Tongue (tissue), 2 donors: Measurements from ENCODE around the gene ATP8B4. TPM values are rescaled to one million over a fixed set of nuclear protein-coding genes. Genes with fewer than 3 reads are reported as not detected.
"Not testable (repeated sequence)": the region's sequence is repeated elsewhere in the genome, so short reads cannot be mapped to it uniquely, and the experiment has no call there.

Experiments used
- DNase-seq: peaks from one replicate; pipeline ENCODE4 v3.0.0-alpha.2; 2015
- total RNA-seq: library from RNA; depleted of rRNA; stranded (reverse); fragments of >200 nt; gene quantifications from one replicate; pipeline ENCODE4 v1.2.3, GENCODE V29; 2014

The ATP8B4 gene
- total RNA-seq, 1 donor from 2014 or later, result 10.5 TPM

DNA sequence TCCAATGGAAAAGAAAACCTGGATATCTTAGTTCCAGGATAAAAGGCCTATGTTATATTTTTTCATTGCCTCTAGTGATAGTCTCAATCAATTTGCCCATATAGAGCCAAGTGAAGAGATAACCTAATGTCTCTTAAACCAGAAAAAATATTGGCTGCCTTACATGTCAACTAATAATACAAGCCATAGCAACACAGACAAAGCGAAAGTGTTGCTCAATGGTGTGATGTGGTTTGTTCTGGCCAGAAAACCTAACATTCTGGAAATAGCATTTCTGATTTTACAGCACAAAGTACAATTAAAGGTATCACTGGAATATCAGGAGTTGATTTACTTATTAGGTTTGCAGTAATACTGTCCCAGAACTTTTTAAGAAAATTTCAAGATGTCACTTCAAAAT is 101.5 kb downstream of the ATP8B4 start:
- no peak for DNase-seq

GRCh38 chr15:50016951-50017350 is 102.1 kb downstream of the ATP8B4 start:
- no peak for DNase-seq

DNA sequence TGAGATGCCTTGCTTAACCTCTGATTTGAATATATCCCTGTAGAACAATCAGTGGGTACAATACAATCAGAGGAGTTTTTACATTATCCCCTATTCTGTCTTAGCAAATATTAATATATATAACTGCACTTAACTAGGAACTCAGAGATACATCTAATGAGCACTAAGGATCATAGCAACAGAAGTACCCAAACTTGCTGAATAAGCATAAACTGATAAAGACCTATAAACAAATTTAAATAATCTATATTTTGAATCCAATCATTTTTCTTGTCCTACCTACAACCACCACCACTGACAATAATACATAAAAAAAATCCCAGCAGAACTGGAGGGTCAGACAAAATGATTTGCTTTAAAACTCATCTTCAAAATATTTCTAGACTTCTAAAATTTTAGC is 106.2 kb downstream of the ATP8B4 start:
- no peak for DNase-seq

GRCh38 chr15:50009634-50010033 is 109.4 kb downstream of the ATP8B4 start:
- DNase-seq, result no peak

- DNase-seq, result peak; percentile 93
Observed at GRCh38 chr15:50003786-50004334, 115.2 kb downstream of the ATP8B4 start.

DNA sequence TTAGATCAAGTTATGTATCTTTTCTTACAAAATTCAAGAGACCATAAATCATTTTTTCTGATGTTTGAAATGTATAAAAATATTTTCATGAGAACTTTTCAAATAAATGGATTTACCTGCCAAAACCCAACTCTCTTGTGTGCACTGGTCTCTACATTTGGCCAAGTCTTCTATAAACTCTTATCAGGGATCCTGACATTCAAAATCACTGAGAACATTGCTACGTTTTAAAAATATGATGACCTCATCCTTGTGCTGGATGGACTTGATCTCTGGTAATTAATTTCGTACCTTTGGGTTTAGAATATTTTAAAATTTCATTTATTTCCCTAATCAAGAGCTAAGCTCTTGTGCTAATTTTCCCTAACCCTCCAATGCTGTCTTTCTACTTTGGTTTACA is 127.4 kb downstream of the ATP8B4 start:
- no peak for DNase-seq

DNA sequence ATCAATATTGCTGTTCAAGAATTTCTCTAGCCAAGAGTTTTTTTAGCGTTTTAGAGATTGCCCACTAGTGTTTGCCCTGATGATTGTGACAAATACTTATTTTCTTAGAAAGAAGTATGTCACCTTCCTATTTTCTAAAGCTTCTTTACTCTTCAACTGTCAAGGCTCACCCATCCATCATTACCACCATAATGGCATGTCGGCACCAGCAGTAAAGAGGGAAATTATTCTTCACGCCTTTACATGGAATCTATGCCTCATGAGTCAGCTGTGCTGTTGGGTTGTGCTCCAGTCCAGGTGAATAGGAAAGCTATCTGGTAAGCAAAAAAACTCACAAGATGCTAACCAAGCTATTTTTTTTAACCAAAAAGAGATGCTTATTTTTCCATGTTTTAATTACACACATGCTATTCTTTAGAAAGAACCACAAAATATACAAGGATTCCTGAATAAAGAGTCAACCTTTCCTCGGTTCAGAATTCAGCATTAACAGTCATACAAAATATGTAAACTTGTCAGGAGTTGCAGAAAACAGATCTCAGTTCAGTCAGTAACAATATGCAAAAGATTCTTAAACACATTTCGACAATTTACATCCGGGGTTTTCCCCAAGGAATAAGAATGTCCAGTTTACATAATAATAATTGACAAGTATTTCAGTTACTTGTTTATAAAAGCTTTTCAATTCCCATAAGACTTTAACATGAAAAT is 128.0 kb downstream of the ATP8B4 start:
- peak; percentile 74 for DNase-seq

DNA sequence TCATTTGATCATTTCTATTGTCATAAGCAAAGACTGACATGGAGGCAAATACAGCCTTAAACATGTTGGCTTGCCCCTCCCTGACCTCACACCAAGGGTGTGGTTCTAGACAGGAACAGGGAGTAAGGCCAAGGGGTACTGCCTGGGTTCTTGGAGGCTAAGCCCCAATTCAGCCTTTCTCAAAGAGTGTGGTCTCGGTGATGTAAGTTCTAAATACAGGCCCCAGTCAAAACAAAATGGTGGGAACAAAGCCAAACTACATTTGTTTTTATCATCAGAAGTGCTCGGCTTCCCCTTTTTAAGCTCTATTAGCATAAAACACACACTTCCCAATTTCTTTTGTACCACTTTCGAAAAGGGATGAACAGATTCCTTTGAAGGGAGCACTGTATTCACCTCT is 129.5 kb downstream of the ATP8B4 start:
- peak; percentile 34 for DNase-seq

DNA sequence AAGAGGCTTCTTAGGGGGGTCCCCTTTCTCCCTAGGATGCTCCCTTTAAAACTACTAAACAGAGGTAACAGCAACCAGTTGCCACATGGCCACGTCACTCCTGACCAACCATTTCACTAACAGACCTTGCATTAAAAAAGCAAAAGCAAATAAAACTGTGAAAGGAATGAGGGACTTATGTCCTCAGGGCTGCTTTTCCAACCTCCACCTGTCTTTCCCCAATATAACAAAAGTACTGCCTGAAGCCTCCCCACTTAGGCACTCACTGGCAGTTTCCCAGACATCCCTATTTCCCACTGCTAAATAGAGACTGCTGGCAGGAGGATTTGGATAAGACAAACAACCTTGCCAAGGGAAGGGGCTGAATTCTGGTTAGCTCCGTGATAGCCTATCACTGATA is 130.3 kb downstream of the ATP8B4 start:
- no peak for DNase-seq

- no peak for DNase-seq
Observed at GRCh38 chr15:49987896-49988295, 131.1 kb downstream of the ATP8B4 start.

DNA sequence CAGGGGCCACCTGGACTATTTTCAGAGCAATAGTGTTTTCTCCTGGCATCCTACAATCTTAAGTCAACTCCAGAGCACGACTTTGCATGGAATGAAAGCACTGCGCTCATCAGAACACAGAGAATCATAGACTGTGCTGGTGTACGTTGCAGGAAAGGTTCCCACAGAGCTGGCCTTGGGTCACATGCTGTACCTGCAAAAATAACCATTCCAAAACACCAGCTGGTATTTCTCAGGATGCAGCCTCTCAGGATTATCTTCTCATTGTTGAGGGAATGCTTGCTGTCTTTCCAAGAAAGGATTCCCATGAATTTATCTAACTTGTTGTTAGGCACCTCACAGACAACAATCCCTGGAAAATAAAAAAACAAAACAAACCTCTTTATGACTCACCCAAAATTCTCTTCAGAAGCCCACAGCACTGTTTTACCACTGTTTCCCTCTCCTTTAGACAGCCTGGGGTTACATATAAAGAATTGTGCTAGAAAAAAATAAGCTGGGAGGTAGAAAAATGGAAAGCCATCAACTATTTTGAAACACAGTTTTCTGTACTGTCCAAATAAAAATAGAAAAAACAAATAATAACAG is 131.7 kb downstream of the ATP8B4 start:
- DNase-seq, result peak; percentile 29

DNA sequence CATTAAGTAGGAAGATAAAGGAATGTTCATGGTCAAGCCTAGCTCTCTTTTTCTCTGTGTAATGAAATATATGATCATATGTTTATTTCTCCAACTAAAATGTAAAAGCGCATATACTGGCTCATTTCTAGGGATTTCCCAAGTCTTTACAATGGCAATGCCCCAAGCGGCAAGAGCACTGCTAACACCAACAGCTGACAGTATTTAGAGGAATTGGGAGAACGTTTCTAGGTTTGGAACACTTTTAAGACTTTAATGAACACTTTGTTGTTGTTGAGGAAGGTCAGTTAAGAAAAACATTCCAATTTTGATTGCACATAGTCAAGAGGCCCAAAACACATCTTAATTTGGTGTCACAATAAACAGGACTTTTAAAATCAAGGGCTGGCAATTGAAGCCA is 132.7 kb downstream of the ATP8B4 start:
- peak; percentile 26 for DNase-seq

GRCh38 chr15:49985463-49985862 is 133.6 kb downstream of the ATP8B4 start:
- no peak for DNase-seq

DNA sequence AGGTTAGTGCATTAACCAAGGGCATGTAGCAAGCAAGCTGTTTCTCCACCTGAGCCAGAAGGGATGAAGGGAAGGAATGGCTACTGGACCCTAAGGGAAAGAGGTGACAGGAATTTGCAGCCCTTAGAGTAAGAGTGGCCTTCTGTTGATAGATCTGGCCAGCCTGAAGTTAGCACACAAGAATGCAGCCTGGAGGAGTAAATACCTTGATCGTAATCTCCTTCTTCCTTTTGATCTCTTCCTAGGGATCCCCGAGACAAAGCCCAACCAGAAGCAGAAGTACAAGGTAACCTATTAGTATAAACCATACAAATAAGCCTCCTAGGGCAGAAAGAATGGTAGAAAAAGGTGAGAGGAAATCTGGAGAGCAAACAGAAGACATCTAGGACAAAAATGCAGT is 134.6 kb downstream of the ATP8B4 start:
- no peak for DNase-seq

- no peak for DNase-seq
Observed at GRCh38 chr15:49982584-49982983, 136.4 kb downstream of the ATP8B4 start.

GRCh38 chr15:49979705-49980382 is 139.2 kb downstream of the ATP8B4 start:
- no peak for DNase-seq

GRCh38 chr15:49978121-49978520 is 140.9 kb downstream of the ATP8B4 start:
- no peak for DNase-seq

DNA sequence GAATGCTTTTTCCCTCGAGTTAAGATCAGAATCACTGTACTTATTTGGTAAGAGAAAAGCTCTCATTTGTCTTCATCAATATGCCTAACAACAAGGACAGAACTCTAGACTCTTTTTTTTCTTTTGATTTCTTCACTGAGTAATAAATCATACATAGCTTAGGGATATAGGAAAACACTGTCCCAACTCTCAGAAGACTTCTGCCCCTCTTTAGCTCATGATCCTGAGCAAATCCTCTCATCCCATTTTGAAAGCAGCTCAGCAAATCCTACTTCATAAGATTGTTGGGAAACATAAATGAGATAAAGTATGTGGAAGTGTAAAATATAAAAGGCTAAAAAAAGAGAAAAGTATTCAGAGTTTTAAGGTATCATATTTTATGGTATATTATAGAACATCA is 141.7 kb downstream of the ATP8B4 start:
- no peak for DNase-seq

DNA sequence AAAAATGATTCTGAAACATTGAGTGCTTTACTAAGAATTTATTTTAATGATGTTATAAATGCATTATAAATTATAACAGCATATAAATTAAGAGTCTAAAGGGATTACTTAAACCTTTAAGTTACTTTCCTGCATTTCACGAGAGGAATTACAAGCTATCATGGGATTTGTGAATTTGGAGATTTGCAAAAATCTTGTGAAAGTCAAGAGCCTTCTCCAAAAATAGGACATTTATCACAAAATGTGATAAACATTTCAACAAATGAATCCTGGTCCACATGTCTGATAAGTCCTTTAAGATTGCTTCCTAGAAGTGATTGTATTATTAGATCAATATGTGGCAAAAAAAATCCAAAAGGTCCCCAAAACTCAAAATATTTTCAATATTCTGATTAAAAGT is 154.5 kb downstream of the ATP8B4 start:
- no peak for DNase-seq

- no peak for DNase-seq
Observed at GRCh38 chr15:49964061-49964460, 155.0 kb downstream of the ATP8B4 start.

DNA sequence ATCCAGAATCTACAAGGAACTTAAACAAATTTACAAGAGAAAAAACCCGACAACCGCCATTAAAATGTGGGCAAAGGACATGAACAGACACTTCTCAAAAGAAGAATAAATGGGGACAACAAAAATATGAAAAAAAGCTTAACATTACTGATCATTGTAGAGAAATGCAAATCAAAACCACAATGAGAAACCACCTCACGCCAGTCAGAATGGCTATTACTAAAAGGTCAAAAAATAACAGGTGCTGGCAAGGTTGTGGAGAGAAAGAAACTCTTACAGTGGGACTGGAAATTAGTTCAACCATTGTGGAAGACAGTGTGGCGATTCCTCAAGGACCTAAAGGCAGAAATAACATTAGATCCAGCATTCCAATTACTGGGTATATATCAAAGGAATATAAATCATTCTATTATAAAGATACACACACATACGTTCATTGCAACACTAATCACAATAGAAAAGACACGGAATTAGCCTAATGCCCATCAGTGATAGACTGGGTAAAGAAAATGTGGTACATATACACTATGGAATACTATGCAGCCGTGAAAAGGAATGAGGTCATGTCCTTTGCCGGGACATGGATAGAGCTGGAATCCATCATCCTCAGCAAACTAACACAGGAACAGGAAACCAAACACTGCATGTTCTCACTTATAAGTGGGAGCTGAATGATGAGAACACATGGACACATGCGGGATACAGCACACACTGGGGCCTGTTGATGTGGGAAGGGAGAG is 155.8 kb downstream of the ATP8B4 start:
- not testable (repeated sequence) for DNase-seq

DNA sequence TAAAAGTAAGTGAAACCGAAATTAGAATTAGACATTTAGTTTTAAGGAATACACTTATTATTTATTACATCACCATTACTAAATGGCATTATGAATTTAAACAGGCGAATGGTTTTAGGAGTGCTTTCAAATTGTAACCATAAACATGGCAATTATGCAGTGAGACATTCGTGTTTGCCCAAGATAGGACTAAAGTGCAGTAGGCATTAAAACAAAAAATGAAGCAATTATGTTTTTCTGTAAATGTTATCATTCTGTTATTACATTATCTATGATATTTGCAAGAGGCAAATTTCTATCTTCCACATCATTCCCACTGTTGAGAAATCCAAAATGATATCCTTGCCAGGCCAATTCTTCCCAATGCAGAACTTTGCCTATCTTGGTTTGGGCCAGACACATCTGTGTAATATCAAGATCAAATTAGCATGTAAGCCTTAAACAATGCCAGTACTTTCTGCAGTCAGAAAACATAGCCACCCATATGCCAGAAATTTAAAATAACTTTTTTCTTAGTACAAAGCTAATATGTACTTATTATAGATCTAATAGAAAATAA is 156.9 kb downstream of the ATP8B4 start:
- no peak for DNase-seq
